GM18526 (cell line): ENCODE measurements around the gene DVL2.

Experiments
- POLR2A ChIP-seq: IDR thresholded peaks from 3 replicates; pipeline ENCODE4 v1.6.1; 2011; ENCODE audit not compliant: insufficient read length; ENCODE audit errors: extremely low read depth

DVL2 gene

DNA sequence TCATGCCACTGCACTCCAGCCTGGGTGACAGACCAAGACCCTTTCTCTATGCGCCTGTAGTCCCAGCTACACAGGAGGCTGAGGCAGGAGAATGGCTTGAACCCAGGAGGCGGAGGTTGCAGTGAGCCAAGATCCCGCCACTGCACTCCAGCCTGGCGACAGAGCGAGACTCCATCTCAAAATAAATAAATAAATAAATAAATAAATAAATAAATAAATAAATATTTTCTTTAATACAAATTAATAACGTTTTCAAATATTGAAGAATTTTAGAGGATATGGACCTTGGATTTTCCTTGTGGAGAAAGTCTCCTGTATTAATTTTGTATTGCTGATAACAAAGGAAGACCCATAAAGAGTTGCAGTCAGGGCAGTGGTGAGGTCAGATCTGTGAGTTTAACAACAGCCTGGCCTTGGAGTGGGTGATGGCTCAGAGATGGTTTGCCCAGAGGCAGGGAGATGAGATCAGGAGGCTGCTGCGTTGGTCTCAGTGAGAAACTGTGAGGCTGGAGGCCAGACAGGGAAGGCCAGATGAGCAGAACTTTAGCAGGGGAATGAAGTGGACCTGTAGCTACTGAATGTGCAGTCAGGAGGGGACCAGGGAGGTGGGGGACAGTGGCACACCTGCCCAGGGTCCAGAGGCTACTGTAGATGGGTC, 50.8 kb downstream of the DVL2 start:
- TF ChIP-seq POLR2A: no peak

GRCh38 chr17:7179317-7180254, 54.7 kb downstream of the DVL2 start, which contains the start of gene ASGR1:
Gene ASGR1 (minus strand): TSS chr17:7179370. CDS start chr17:7178563, 807 bp downstream.
- no peak for TF ChIP-seq POLR2A

DNA sequence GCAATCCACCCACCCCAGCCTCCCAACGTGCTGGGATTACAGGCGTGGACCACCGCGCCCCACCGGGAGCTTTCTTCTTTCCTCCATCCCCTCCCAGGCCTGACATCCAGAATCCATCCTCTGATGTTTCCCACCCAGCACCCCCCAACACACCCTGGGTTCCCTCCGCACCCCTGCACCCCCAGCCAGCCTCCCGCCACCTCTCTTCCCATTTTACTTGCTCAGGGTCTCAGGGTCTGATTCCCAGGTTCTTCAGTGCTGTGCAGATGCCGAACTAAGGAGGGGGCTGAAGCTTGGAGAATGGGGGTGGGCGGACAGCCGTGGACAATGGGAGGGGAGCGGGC, 55.4 kb downstream of the DVL2 start:
- no peak for TF ChIP-seq POLR2A

DNA sequence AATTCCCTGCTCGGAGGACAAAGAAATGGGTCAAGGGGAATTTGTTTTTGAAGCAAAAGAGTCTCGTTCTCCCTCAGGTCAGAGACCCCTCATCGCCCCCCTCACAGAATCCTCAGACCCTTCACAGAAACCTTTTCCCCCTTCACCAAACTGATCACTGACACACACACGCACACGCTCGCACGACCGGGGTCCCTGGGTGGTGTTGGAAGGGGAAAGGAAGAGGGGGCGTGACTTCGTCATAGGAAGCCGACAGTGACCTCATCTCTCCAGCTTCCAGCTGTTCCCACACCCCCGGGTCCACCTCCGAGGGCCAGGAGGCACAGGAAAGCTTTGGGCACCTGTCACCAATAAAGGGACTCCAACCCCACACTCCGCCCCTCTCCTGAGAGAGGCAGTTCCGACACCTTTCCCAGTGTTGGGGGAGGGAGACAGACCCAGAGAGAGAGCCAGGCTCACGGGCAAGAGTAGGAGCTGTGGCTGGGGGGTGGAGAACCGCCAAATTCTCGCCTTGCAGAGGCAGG, 56.3 kb downstream of the DVL2 start:
- TF ChIP-seq POLR2A: no peak

DNA sequence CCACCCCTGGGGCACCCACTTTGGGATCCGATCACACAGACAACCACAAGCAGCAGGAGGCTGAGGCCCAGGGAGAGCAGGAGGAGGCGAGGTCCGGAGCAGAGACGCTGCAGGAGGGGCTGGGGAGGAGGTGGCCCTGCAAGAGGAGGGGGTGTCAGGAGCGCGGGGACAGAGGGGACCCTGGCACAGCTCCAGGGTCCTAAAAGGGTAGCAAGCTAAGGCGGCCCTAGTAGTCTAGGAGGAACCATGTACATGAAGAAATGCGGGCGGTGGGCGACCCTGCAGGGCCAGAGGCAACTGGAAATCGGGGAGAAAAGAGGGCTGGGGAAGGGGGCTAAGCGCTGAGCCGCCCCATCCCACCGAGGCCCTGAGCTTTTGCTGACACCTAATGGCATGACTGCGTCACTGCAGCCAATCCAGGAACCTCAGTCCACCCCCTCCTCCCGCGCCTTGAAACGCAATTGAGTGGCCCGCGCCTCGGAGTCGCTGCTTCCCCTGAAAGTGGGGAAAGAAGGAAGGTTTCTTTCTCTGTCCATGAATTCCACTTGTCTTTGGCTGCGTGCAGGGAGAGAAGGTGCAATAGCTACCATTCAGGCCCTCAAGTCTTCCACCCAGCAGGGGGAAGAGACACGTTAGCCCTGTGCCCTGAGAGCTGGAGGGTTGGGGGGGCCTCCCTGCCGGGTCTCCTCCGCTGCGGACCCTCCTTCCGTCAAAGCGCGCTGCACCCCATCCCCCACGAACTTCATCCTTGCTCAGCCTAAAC, 56.9 kb downstream of the DVL2 start:
- TF ChIP-seq POLR2A: no peak

- no peak for TF ChIP-seq POLR2A
Measured at GRCh38 chr17:7176841-7177190, 57.5 kb downstream of the DVL2 start.

DNA sequence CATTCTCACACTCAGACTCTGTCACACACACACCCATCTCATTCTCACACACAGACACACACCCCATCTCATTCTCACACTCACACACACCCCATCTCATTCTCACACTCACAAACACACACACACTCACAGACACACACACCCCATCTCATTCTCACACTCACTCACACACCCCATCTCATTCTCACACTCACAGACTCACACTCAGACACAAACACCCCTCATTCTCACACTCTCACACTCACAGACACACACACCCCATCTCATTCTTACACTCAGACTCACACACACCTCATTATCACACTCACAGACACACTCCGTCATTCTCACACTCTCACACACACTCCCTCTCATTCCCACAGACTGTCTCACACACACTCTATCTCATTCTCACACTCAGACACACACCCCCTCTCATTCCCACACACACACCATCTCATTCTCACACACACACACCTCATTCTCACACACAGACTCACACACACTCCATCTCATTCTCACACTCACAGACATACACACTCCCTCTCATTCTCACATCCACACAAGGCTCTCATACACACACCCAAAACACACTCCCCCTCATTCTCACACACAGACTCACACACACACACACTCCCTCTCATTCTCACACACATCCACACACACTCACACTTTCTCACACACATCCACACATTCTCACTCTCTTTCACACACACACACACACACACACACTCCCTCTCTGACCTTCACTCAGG, 58.0 kb downstream of the DVL2 start:
- TF ChIP-seq POLR2A: no peak
